DOHH2 (cell line): Measurements from ENCODE around the gene ZDHHC9.

ENCODE experiments used
- EZH2phosphoT487 ChIP-seq: fragments of 200-600 bp; sonication (generic); IDR thresholded peaks from 2 replicates; pipeline ENCODE4 v1.6.1; 2017; ENCODE audit warnings: borderline replicate concordance, mild to moderate bottlenecking, antibody characterized with exemption, low read length, moderate library complexity, mixed read lengths
- TF ChIP-seq, protein P1 (sequence below): fragments of 200-600 bp; sonication (generic); IDR thresholded peaks from one replicate; pipeline ENCODE4 v1.5.1; 2014; ENCODE audit warnings: antibody characterized with exemption, mild to moderate bottlenecking, low read depth, low read length; ENCODE audit not compliant: poor library complexity, severe bottlenecking

DNA sequence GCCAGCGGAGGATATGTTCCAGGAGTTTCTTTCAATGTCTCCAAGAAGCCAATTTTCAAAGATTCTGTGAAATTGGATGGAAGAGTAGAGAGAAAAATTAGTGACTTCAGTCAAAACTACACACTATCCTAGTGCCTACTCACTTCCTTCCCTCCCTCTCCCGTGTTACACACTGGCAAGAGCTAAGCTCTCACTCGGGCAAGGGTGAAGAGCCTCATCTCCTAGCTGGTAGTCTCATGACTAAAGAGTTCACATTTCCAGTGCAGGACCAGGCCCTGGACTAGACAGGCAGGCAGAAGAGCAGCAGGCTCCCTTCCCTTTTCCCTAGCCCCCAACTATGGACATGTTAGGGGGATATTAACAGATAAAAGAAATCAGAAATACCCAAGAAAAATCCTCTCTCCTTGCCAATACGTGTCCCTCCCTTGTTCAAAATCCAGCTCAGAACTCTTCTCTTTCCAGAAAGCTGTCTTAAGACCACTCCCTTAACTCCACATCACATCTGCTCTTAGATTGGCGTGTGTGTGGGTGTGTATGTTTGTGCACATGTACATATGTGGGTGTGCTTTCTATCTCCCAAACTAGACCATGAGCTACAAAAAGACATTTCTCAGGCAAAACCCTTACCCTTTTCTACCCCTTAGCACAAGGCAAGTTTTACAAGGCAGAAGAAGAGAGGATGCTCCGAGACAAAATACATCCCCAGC lies 29.9 kb downstream of the ZDHHC9 start:
- TF ChIP-seq, protein P1, sequence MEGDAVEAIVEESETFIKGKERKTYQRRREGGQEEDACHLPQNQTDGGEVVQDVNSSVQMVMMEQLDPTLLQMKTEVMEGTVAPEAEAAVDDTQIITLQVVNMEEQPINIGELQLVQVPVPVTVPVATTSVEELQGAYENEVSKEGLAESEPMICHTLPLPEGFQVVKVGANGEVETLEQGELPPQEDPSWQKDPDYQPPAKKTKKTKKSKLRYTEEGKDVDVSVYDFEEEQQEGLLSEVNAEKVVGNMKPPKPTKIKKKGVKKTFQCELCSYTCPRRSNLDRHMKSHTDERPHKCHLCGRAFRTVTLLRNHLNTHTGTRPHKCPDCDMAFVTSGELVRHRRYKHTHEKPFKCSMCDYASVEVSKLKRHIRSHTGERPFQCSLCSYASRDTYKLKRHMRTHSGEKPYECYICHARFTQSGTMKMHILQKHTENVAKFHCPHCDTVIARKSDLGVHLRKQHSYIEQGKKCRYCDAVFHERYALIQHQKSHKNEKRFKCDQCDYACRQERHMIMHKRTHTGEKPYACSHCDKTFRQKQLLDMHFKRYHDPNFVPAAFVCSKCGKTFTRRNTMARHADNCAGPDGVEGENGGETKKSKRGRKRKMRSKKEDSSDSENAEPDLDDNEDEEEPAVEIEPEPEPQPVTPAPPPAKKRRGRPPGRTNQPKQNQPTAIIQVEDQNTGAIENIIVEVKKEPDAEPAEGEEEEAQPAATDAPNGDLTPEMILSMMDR, result no peak
- TF ChIP-seq EZH2phosphoT487, result no peak
